IMR-90 (cell line): ENCODE measurements around the gene FAM53B. TPM values are rescaled to one million over a fixed set of nuclear protein-coding genes. Genes with fewer than 3 reads are reported as not detected.

Source experiments
- ATAC-seq: fragments of 200-7000 bp; cut with Tn5 transposase; 2 replicates; pipeline ENCODE4 v1.9.1; 2020; ENCODE audit warnings: low read depth, mild to moderate bottlenecking, moderate library complexity
- BruUV-seq: library from RNA; stranded (reverse); fragments of 400-500 nt; replicated peaks from 2 replicates; lab custom pipeline; 2021; lab: Mats Ljungman, UMichigan
- CTCF ChIA-PET: fragments of 300-600 bp; formaldehyde crosslinking; extraction: SDS; loops from one replicate; lab custom pipeline; 2021; ENCODE audit warnings: antibody characterized with exemption; lab: Yijun Ruan, JAX
- POLR2A ChIA-PET: fragments of 300-600 bp; sonication (Branson Sonifier 250); formaldehyde crosslinking; loops from one replicate; lab custom pipeline; 2022; ENCODE audit warnings: antibody characterized with exemption; ENCODE audit not compliant: unreplicated experiment; lab: Charles Lee
- DNase-seq: peaks from one replicate; pipeline ENCODE4 v3.0.0; 2013
- H2AFZ ChIP-seq: replicated peaks from 2 replicates; pipeline ENCODE3; 2013; ENCODE audit warnings: low read length, mild to moderate bottlenecking; ENCODE audit not compliant: poor library complexity
- H2AK5ac ChIP-seq: 2 replicates; pipeline ENCODE4 v1.6.1; 2013; ENCODE audit warnings: low read depth, low read length, inconsistent platforms
- H2AK9ac ChIP-seq: replicated peaks from 2 replicates; pipeline ENCODE3; 2013; ENCODE audit warnings: mild to moderate bottlenecking, low read depth, low read length, moderate library complexity; ENCODE audit not compliant: poor library complexity
- H2BK120ac ChIP-seq: 2 replicates; pipeline ENCODE4 v1.6.1; 2013; ENCODE audit warnings: low read depth, low read length, inconsistent platforms
- H2BK15ac ChIP-seq: 3 replicates; pipeline ENCODE4 v1.6.1; 2013; ENCODE audit warnings: low read depth, low read length, inconsistent platforms
- H2BK20ac ChIP-seq: 2 replicates; pipeline ENCODE4 v1.6.1; 2013; ENCODE audit warnings: low read depth, mild to moderate bottlenecking, inconsistent platforms, low read length, moderate library complexity
- H2BK5ac ChIP-seq: 2 replicates; pipeline ENCODE4 v1.6.1; 2013; ENCODE audit warnings: mild to moderate bottlenecking, low read depth, low read length, inconsistent platforms; ENCODE audit not compliant: poor library complexity, severe bottlenecking
- H3K14ac ChIP-seq: replicated peaks from 2 replicates; pipeline ENCODE4 v1.6.1; 2013; ENCODE audit warnings: low read depth, low read length, inconsistent platforms
- H3K18ac ChIP-seq: 2 replicates; pipeline ENCODE4 v1.6.1; 2013; ENCODE audit warnings: low read depth, low read length, control low read depth
- H3K23ac ChIP-seq: 2 replicates; pipeline ENCODE4 v1.6.1; 2013; ENCODE audit warnings: low read depth, low read length, inconsistent platforms
- H3K27ac ChIP-seq: 2 replicates; pipeline ENCODE4 v1.5.1; 2013; ENCODE audit warnings: mild to moderate bottlenecking, control low read depth, low read length; ENCODE audit not compliant: insufficient read depth
- H3K27me3 ChIP-seq: 2 replicates; pipeline ENCODE4 v1.6.1; 2013; ENCODE audit warnings: low read length; ENCODE audit not compliant: control insufficient read depth, insufficient read depth
- H3K36me3 ChIP-seq: 2 replicates; pipeline ENCODE4 v1.6.1; 2013; ENCODE audit warnings: low read length, mixed read lengths; ENCODE audit not compliant: control insufficient read depth, insufficient read depth
- H3K4ac ChIP-seq: 2 replicates; pipeline ENCODE4 v1.6.1; 2013; ENCODE audit warnings: low read depth, low read length, inconsistent platforms
- H3K4me1 ChIP-seq: 2 replicates; pipeline ENCODE4 v1.6.1; 2013; ENCODE audit warnings: low read length, mixed read lengths; ENCODE audit not compliant: control insufficient read depth, insufficient read depth
- H3K4me2 ChIP-seq: 2 replicates; pipeline ENCODE4 v1.6.1; 2013; ENCODE audit warnings: low read depth, mild to moderate bottlenecking, control low read depth, low read length, moderate library complexity
- H3K4me3 ChIP-seq: 2 replicates; pipeline ENCODE4 v1.5.1; 2013; ENCODE audit warnings: low read depth, mild to moderate bottlenecking, control low read depth, low read length, moderate library complexity; ENCODE audit not compliant: insufficient read depth
- H3K56ac ChIP-seq: 2 replicates; pipeline ENCODE4 v1.6.1; 2013; ENCODE audit warnings: low read length, inconsistent platforms; ENCODE audit not compliant: insufficient read depth; ENCODE audit errors: extremely low read depth
- H3K79me1 ChIP-seq, 2 experiments: 2 replicates each; pipeline ENCODE4 v1.6.1; 2013; ENCODE audit warnings: low read length in 2 of 2, inconsistent platforms in 1 of 2, low read depth in 1 of 2
- H3K9ac ChIP-seq: 2 replicates; pipeline ENCODE4 v1.6.1; 2013; ENCODE audit warnings: low read depth, low read length, control low read depth
- H3K9me1 ChIP-seq: 2 replicates; pipeline ENCODE4 v1.6.1; 2013; ENCODE audit warnings: low read length, inconsistent platforms; ENCODE audit not compliant: insufficient read depth
- H3K9me3 ChIP-seq: 2 replicates; pipeline ENCODE4 v1.6.1; 2013; ENCODE audit warnings: low read length; ENCODE audit not compliant: control insufficient read depth, insufficient read depth
- H4K20me1 ChIP-seq: 2 replicates; pipeline ENCODE4 v1.6.1; 2013; ENCODE audit warnings: low read length, inconsistent platforms; ENCODE audit not compliant: insufficient read depth
- H4K5ac ChIP-seq: 2 replicates; pipeline ENCODE4 v1.6.1; 2013; ENCODE audit warnings: mild to moderate bottlenecking, low read depth, low read length, control low read depth
- H4K8ac ChIP-seq, 2 experiments: 2 replicates each; pipeline ENCODE4 v1.6.1; 2013; ENCODE audit warnings: low read depth in 2 of 2, low read length in 2 of 2, control low read depth in 1 of 2, inconsistent platforms in 1 of 2
- H4K91ac ChIP-seq: 2 replicates; pipeline ENCODE4 v1.6.1; 2013; ENCODE audit warnings: low read depth, low read length, inconsistent platforms; ENCODE audit not compliant: insufficient read depth
- BHLHE40 ChIP-seq: fragments of 150-350 bp; IDR thresholded peaks from 2 replicates; pipeline ENCODE4 v1.6.1; 2016; ENCODE audit warnings: mild to moderate bottlenecking, low read depth, low read length
- CEBPB ChIP-seq: IDR thresholded peaks from 2 replicates; pipeline ENCODE4 v1.6.1; 2012; ENCODE audit warnings: low read depth, low read length, improper control_type of control experiment
- CHD1 ChIP-seq: IDR thresholded peaks from 2 replicates; pipeline ENCODE4 v1.6.1; 2012; ENCODE audit warnings: low read depth, low read length, improper control_type of control experiment
- ELK1 ChIP-seq: fragments of 150-350 bp; IDR thresholded peaks from 2 replicates; pipeline ENCODE4 v1.6.1; 2016; ENCODE audit warnings: low read depth, mild to moderate bottlenecking, low read length, moderate library complexity, borderline replicate concordance
- FOS ChIP-seq: fragments of 150-350 bp; IDR thresholded peaks from 2 replicates; pipeline ENCODE4 v1.6.1; 2016; ENCODE audit warnings: low read depth, low read length
- MAFK ChIP-seq: IDR thresholded peaks from 2 replicates; pipeline ENCODE4 v1.6.1; 2012; ENCODE audit warnings: low read depth, low read length, improper control_type of control experiment
- MAZ ChIP-seq: IDR thresholded peaks from 2 replicates; pipeline ENCODE4 v1.6.1; 2012; ENCODE audit warnings: low read depth, mild to moderate bottlenecking, low read length, improper control_type of control experiment, moderate library complexity, borderline replicate concordance
- MXI1 ChIP-seq: IDR thresholded peaks from 2 replicates; pipeline ENCODE4 v1.6.1; 2012; ENCODE audit warnings: low read depth, mild to moderate bottlenecking, low read length, moderate library complexity, borderline replicate concordance
- NFE2L2 ChIP-seq: fragments of 150-350 bp; IDR thresholded peaks from 2 replicates; pipeline ENCODE4 v1.6.1; 2016; ENCODE audit warnings: low read depth, mild to moderate bottlenecking, low read length
- POLR2A ChIP-seq: IDR thresholded peaks from 2 replicates; pipeline ENCODE4 v1.6.1; 2012; ENCODE audit warnings: mild to moderate bottlenecking, low read depth, low read length
- RAD21 ChIP-seq: IDR thresholded peaks from 2 replicates; pipeline ENCODE4 v1.6.1; 2012; ENCODE audit warnings: low read length, improper control_type of control experiment
- RCOR1 ChIP-seq: IDR thresholded peaks from 2 replicates; pipeline ENCODE4 v1.6.1; 2012; ENCODE audit warnings: mild to moderate bottlenecking, low read length, improper control_type of control experiment; ENCODE audit not compliant: insufficient replicate concordance
- RFX5 ChIP-seq: IDR thresholded peaks from 2 replicates; pipeline ENCODE4 v1.8.0; 2012; ENCODE audit warnings: low read depth, mild to moderate bottlenecking, low read length, moderate library complexity
- SMC3 ChIP-seq: fragments of 150-350 bp; IDR thresholded peaks from 2 replicates; pipeline ENCODE4 v1.6.1; 2016; ENCODE audit warnings: low read depth, mild to moderate bottlenecking, antibody characterized with exemption, low read length, moderate library complexity
- USF2 ChIP-seq: fragments of 150-350 bp; IDR thresholded peaks from 2 replicates; pipeline ENCODE4 v1.6.1; 2017; ENCODE audit warnings: mild to moderate bottlenecking, antibody characterized with exemption, low read length, low read depth
- WGBS, 2 experiments: methylation state at CpG; one replicate each; pipeline versions ENCODE4 v1.1.5 to v1.1.7; 2013; ENCODE audit warnings: missing lambda C conversion rate in 2 of 2; ENCODE audit not compliant: insufficient read length in 1 of 2; ENCODE audit errors: extremely low coverage in 2 of 2; 5-methylcytosine and 5-hydroxymethylcytosine counted together
- dilution Hi-C: fragments of 300-500 bp; cut with HindIII; formaldehyde crosslinking; loops from one replicate; pipeline ENCODE4 v1.14.3; 2018; ENCODE audit warnings: low sequenced_read_pairs; ENCODE audit not compliant: unreplicated experiment
- in situ Hi-C: fragments of 300-500 bp; cut with MboI; formaldehyde crosslinking; loops from 3 replicates; pipeline ENCODE4 v1.14.3; 2019; ENCODE audit warnings: low sequenced_read_pairs, inconsistent platforms, mixed read lengths
- intact Hi-C: fragments of 100-400 bp; cut with micrococcal nuclease; formaldehyde crosslinking; loops from 2 replicates; pipeline ENCODE4 v1.10.0; 2022
- polyA plus RNA-seq, 3 experiments: library from polyadenylated mRNA; depleted of rRNA; stranded (reverse); fragments of >200 nt; gene quantifications; 2 replicates each; pipeline ENCODE4 v1.2.3, GENCODE V29; 2012; ENCODE audit warnings: low replicate concordance in 1 of 3
- total RNA-seq: library from RNA; depleted of rRNA; stranded (reverse); fragments of >200 nt; gene quantifications from 2 replicates; pipeline ENCODE4 v1.2.3, GENCODE V29; 2012

Gene FAM53B
- total and polyA plus RNA-seq, 2 of the 4 experiments (the other 2 are of a cell fraction): 3.8 to 5.7 TPM

- Histone ChIP-seq H3K36me3 (peaks cover 5% of the 10 kb centered on the region), H4K20me1 (no peaks in the 10 kb centered on the region), H2AFZ (peak within 1 kb of the TSS; percentile 99), H3K9ac (peak within 1 kb of the TSS; percentile 90), H3K56ac (peak within 1 kb of the TSS; percentile 70), H3K9me3 (no peaks in the 10 kb centered on the region), H3K4me1 (no peaks in the 10 kb centered on the region; the same call in 1 of the 2 replicates), H3K27me3 (no peaks in the 10 kb centered on the region), H4K91ac (peak within 1 kb of the TSS; percentile 71), H3K4me3 (peak within 1 kb of the TSS; percentile 87), H3K79me1 (peaks cover 10 to 29% of the 10 kb centered on the region in 2 experiments; a peak in 3 of 4 replicates), H2AK5ac (peak within 1 kb of the TSS; percentile 32; the same call in 1 of the 2 replicates), H3K4me2 (peak within 1 kb of the TSS; percentile 94), H2BK5ac (peak within 1 kb of the TSS; percentile 83), H2BK15ac (peak within 1 kb of the TSS; percentile 8; the same call in 1 of the 3 replicates), H3K23ac (peak within 1 kb of the TSS; percentile 86), H3K18ac (peak within 1 kb of the TSS; percentile 47), H2BK120ac (peak within 1 kb of the TSS; percentile 83), H2AK9ac (peak within 1 kb of the TSS; percentile 95), H3K9me1 (no peaks in the 10 kb centered on the region), H3K4ac (peak within 1 kb of the TSS; percentile 85), H4K8ac (peak within 1 kb of the TSS; percentile 72 to 91), H3K14ac (peak within 1 kb of the TSS; percentile 87), H4K5ac (peak within 1 kb of the TSS; percentile 65), H2BK20ac (peak within 1 kb of the TSS; percentile 51; the same call in 1 of the 2 replicates), H3K27ac (peak within 1 kb of the TSS; percentile 84)
- ChIA-PET CTCF (no interaction called here), POLR2A (interaction anchor here (1.1 kb wide), 1 partner anchor 10 kb away, joined by 4 read pairs; the partner anchor contains the start of gene ABRAXAS2)
- no TSS peak for BruUV-seq
- in situ Hi-C loops (no loop called here), intact Hi-C loops (loop anchor here (2.0 to 5.0 kb wide), 4 partner anchors 47 to 259 kb away; partner anchors contain the start of gene FAM53B), dilution Hi-C loops (no loop called here)
- peak; percentile 99 for ATAC-seq
- DNase-seq: peak; percentile 82
- 0% methylated on average over 23 of the region's 79 CpGs; no CpG with 5 or more reads in 1 of the 2 experiments for WGBS, 2 experiments
- TF ChIP-seq RCOR1: no peak
- no peak for TF ChIP-seq USF2
- TF ChIP-seq MAZ: peak; percentile 59; the same call in 1 of the 2 replicates
- peak; percentile 82; the same call in 1 of the 2 replicates for TF ChIP-seq POLR2A
- no peak for TF ChIP-seq FOS
- no peak; the same call in 1 of the 2 replicates for TF ChIP-seq RAD21
- TF ChIP-seq SMC3: 0 out of 2 replicates have a peak, but pooled peaks have one; percentile 8
- no peak for TF ChIP-seq CHD1
- no peak for TF ChIP-seq BHLHE40
- TF ChIP-seq ELK1: no peak
- no peak for TF ChIP-seq RFX5
- no peak for TF ChIP-seq MXI1
- no peak for TF ChIP-seq MAFK
- no peak for TF ChIP-seq CEBPB
- no peak for TF ChIP-seq NFE2L2
Observed at GRCh38 chr10:124791547-124792348, 47.6 kb upstream of the FAM53B start, which contains the start of gene EEF1AKMT2. EEF1AKMT2 (minus strand) TSS chr10:124791887; CDS start chr10:124791833, 54 bp downstream.
